GM18526 (cell line): ENCODE data around the gene CREBRF.

Experiments used
- POLR2A ChIP-seq: IDR thresholded peaks from 3 replicates; pipeline ENCODE4 v1.6.1; 2011; ENCODE audit not compliant: insufficient read length; ENCODE audit errors: extremely low read depth

CREBRF gene

GRCh38 chr5:173055983-173056782, at the start of gene CREBRF:
TSS of gene CREBRF (plus strand) at chr5:173056352. CDS start at chr5:173080776, 24,424 bp downstream.
- TF ChIP-seq POLR2A: peak; percentile 80

- no peak for TF ChIP-seq POLR2A
These were observed 46.1 kb upstream of the CREBRF start for GRCh38 chr5:173010021-173010420.

GRCh38 chr5:173010547-173011464, 45.3 kb upstream of the CREBRF start:
- TF ChIP-seq POLR2A: no peak

- no peak for TF ChIP-seq POLR2A
These were observed 44.6 kb upstream of the CREBRF start for GRCh38 chr5:173011566-173011965.

- TF ChIP-seq POLR2A: no peak
These were observed 43.3 kb upstream of the CREBRF start for GRCh38 chr5:173012882-173013281.

- TF ChIP-seq POLR2A: no peak
These were observed 41.5 kb upstream of the CREBRF start for GRCh38 chr5:173014671-173015070.

GRCh38 chr5:173015192-173015591, 41.0 kb upstream of the CREBRF start:
- TF ChIP-seq POLR2A: no peak

GRCh38 chr5:173015598-173016455, 40.3 kb upstream of the CREBRF start:
- TF ChIP-seq POLR2A: no peak

- no peak for TF ChIP-seq POLR2A
These were observed 39.5 kb upstream of the CREBRF start for GRCh38 chr5:173016598-173017046.

- no peak for TF ChIP-seq POLR2A
These were observed 37.8 kb upstream of the CREBRF start for GRCh38 chr5:173018358-173018757.

GRCh38 chr5:173020154-173020581, 36.0 kb upstream of the CREBRF start:
- TF ChIP-seq POLR2A: no peak

- TF ChIP-seq POLR2A: no peak
These were observed 35.5 kb upstream of the CREBRF start for GRCh38 chr5:173020643-173021042.

- no peak for TF ChIP-seq POLR2A
These were observed 30.5 kb upstream of the CREBRF start for GRCh38 chr5:173025651-173026050.

- TF ChIP-seq POLR2A: no peak
These were observed 28.2 kb upstream of the CREBRF start for GRCh38 chr5:173027905-173028304.

GRCh38 chr5:173028811-173029327, 27.3 kb upstream of the CREBRF start:
- no peak for TF ChIP-seq POLR2A
